ENCODE results near the gene TDRD12.
"Not testable (repeated sequence)": the region's sequence is repeated elsewhere in the genome, so short reads cannot be mapped to it uniquely, and the experiment has no call there.

Gene TDRD12

GRCh38 chr19:32748497-32748896, 28.9 kb downstream of the TDRD12 start:
- DNase-seq = no peak

DNA sequence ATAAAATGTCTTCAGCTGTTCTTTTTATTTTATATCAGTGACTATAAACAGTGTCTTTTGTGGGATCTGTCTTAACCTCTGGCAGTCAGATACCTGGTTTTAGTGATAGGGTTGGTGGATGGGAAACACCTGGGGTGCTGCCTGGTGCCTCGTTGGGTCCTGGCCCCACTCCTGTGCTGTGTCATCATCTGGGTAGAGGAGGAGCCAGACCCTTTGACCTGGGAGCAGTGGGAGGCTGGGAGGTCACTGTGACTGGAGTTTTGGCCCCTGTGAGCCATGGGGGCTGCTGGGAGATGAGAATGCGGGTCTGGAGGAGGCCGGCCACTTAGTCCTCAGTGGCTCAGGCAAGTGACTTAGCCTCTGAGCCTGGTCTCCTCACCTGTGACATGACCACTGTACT, 29.4 kb downstream of the TDRD12 start:
- no peak for DNase-seq

DNA sequence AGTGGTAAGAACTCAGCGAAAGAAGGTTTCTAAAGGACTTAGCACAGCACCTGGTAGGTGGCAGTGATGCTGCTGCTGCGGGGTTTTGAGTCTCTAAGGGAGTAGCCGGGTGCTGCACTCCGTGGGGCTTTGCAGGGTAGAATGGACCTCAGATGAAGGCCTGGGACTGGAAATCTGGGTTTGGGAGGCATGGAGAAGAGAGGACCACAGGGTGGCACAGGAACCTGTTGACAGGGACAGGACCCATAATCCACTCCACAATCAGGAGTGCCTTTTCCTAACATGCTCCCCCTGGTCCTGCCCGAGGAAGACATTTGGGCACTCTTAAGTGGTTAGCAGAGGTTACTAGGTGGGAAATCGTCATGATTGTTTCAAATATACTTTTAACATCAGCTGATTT, 29.8 kb downstream of the TDRD12 start:
- DNase-seq = no peak

GRCh38 chr19:32750441-32751055, 31.0 kb downstream of the TDRD12 start:
- DNase-seq = no peak

DNA sequence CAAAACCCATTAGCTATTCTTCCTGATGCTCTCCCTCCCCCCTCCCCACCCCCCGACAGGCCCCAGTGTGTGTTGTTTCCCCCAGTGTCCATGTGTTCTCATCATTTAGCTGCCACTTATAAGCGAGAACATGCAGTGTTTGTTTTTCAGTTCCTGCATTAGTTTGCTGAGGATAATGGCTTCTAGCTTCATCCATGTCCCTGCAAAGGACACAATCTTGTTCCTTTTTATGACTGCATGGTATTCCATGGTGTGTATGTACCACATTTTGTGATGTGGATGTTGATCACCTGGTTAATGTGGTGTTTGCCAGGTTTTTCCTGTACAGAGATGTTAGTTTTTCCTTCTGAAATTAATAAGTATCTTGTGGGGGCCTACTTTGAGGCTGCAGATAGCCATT, 31.5 kb downstream of the TDRD12 start:
- DNase-seq = no peak

GRCh38 chr19:32757189-32757588, 37.6 kb downstream of the TDRD12 start:
- no peak for DNase-seq

DNA sequence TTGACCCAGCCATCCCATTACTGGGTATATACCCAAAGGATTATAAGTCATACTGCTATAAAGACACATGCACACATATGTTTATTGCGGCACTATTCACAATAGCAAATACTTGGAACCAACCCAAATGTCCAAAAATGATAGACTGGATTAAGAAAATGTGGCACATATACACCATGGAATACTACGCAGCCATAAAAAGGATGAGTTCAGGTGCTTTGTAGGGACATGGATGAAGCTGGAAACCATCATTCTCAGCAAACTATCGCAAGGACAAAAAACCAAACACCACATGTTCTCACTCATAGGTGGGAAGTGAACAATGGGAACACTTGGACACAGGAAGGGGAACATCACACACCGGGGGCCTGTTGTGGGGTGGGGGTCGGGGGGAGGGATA, 45.8 kb downstream of the TDRD12 start:
- DNase-seq = not testable (repeated sequence)

- no peak for DNase-seq
These were observed 48.5 kb downstream of the TDRD12 start for GRCh38 chr19:32767951-32768679.

- DNase-seq = no peak
These were observed 52.0 kb downstream of the TDRD12 start for GRCh38 chr19:32771596-32771995.

- DNase-seq = no peak
These were observed 53.6 kb downstream of the TDRD12 start for GRCh38 chr19:32773126-32773525.

DNA sequence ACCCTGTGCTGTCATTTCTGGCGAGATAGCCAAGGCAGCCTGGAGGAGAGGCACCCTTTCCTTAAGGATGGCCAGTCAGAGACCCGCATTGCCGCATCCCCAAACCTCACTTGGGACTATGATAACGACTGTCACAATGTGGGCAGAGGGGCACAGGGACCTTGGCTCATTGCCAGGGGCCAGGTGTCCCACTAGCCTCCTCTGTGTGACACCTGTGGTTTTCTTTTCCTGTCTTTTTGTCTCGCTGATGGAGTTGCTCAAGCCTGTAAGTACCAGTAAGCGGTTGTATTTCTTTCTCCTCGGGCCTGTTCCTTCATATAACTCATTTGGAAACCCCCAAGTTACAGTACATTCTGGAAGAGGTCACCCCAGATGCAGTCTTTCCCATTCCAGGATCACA, 59.5 kb downstream of the TDRD12 start:
- DNase-seq = no peak

DNA sequence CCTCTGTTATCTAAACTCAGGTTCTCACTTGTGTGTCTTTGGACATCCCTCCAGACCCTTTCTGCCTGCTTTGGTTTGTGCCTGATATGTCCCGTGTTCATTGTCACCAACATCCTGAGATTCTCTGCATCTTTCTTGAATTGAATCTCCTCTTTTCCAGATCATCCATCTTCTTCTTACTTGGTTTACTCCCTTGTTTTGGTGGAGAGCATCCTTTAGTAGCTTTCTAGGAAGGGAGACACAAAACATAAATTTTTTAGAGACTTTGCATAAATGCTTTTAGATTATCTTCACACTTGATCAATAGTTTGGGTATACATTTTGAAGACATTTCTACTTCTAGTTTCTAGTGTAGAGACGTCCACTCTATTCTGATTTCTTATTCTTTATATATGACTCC, 61.7 kb downstream of the TDRD12 start:
- no peak for DNase-seq

GRCh38 chr19:32782089-32782488, 62.5 kb downstream of the TDRD12 start:
- not testable (repeated sequence) for DNase-seq

GRCh38 chr19:32787161-32787813, 67.7 kb downstream of the TDRD12 start:
- DNase-seq = not testable (repeated sequence)

GRCh38 chr19:32787895-32788294, 68.3 kb downstream of the TDRD12 start:
- not testable (repeated sequence) for DNase-seq

DNA sequence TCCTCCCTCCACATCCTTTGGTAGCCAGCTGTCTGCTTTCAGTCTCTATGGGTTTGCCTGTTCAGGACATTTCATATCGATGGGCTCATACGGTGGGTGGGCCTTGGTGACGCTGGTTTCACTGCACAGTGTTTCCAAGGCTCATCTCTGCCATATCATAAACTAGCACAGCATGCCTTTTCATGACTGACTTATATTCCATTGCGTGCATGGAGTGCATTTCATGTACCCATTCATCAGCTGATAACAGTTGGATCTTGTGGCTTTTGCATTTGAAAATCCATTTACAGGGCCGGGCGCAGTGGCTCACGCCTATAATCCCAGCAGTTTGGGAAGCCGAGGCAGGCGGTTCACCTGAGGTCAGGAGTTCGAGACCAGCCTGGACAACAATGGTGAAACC, 69.9 kb downstream of the TDRD12 start:
- no peak for DNase-seq

DNA sequence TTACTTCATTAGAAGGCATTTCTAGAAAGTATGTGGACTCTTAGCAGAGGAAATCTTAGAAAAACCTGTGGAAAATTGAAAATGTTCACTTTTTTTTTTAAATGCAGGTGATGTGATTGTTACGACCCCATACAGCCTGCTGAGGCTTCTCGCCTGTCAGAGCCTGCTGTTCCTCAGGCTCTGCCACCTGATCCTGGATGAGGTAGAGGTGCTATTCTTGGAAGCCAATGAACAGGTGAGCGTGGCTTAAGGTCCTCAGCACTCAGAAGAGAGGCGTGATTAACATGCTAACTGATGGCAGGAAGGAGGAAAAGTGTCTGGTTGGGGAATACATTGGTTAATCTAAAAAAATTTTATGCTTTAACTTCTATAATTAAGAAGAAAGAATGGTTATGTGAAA, 78.6 kb downstream of the TDRD12 start:
- no peak for DNase-seq

DNA sequence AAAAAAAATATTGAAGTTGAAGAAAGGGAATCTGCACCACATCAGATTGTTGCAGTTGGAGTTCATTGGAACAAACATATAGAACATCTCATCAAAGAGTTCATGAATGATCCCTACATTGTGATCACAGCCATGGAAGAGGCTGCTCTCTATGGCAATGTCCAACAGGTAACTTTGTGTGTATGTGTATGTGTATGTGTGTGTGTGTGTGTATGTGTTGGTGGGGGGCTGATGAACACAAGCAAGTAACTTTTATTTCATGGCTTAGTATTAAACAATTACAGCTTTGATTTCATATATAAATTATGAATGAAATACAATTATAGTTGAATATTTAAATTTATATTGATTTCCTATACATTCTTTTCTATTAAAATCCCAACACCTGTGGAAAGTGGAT, 80.6 kb downstream of the TDRD12 start:
- DNase-seq = no peak

DNA sequence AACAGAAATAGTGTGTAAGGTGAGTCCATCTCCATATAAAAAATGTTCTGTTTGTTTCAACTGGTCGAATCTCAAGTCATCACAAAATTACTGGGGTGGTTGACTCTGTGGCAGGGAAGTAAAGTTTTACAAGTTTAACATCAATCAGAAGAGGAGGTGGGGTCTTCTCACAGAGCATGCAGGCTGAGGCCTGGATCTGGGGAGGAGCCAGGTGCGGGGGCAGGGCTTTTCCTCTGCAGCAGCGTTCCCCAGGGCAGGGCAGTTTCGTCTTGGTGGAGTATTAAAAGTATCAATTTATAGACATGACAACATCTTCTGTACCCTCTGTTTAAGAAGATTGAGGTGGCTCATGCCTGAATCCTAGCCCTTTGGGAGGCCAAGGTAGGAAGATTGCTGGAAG, 81.2 kb downstream of the TDRD12 start:
- DNase-seq = no peak

GRCh38 chr19:32802840-32803239, 83.3 kb downstream of the TDRD12 start:
- DNase-seq = no peak

GRCh38 chr19:32808236-32808635, 88.7 kb downstream of the TDRD12 start:
- DNase-seq = no peak

DNA sequence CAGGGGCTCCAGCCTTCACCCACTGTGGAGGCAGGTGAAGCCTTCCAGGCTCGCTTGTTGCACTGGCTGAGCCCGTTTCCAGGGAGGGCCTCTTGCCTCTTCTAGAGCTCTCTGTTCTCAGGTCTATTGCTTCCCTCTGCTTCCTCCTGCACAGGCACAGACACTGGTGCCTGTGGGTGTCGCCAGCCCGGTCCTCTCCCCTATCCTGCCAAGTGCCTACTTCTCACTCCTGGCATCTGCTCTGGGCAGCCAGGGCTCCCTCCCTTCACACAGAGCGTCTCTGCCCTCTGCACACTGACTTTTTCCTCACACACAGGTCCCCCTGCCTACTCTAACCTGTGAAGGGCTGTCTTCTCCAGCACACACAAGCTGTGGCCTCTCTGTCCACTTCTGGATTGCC, 89.7 kb downstream of the TDRD12 start:
- DNase-seq = no peak

GRCh38 chr19:32809754-32810153, 90.2 kb downstream of the TDRD12 start:
- DNase-seq = no peak

DNA sequence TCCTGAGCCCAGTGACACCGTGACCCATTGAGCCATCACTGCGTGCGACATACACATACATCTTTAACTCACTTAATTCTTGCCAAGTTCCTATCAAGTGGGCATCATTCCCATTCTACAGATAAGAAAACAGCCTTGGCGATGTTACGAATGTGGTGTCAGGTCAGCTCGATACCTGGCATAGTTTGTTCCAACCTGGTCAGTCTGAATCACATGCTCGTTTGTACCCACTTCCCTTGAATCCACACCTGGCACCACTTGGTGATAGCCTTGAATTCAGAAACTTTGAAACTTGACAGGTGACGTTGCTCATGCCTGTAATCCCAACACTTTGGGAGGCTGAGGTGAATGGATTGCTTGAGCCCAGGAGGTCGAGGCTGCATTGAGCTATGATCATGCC, 90.9 kb downstream of the TDRD12 start:
- no peak for DNase-seq

All from HCEC 1CT (cell line).